HepG2 (cell line): ENCODE data around the gene CACNA1D. TPM values are rescaled to one million over a fixed set of nuclear protein-coding genes. Genes with fewer than 3 reads are reported as not detected.

Experiments
- ELF1 ChIP-seq: sonication (generic); formaldehyde crosslinking; IDR thresholded peaks from 2 replicates; pipeline ENCODE4 v1.4.0; 2020; ENCODE audit warnings: missing genetic modification reagents
- MTF1 ChIP-seq: sonication (generic); formaldehyde crosslinking; IDR thresholded peaks from 2 replicates; pipeline ENCODE4 v1.5.0; 2020; ENCODE audit warnings: missing genetic modification reagents
- MZF1 ChIP-seq: sonication (generic); formaldehyde crosslinking; IDR thresholded peaks from 2 replicates; pipeline ENCODE4 v1.8.1; 2023; ENCODE audit warnings: mild to moderate bottlenecking, missing genetic modification reagents, borderline replicate concordance
- NFE2L2 ChIP-seq: fragments of 150-350 bp; IDR thresholded peaks from 2 replicates; pipeline ENCODE4 v1.6.1; 2014; ENCODE audit warnings: low read length
- SMAD1 ChIP-seq: sonication (generic); formaldehyde crosslinking; IDR thresholded peaks from 2 replicates; pipeline ENCODE4 v1.4.0; 2020; ENCODE audit warnings: missing genetic modification reagents, low read depth, mild to moderate bottlenecking, borderline replicate concordance
- ZKSCAN8 ChIP-seq: IDR thresholded peaks from 2 replicates; pipeline ENCODE4 v1.6.1; 2016; ENCODE audit warnings: borderline replicate concordance, missing genetic modification reagents, missing compliant biosample characterization
- ZNF205 ChIP-seq: IDR thresholded peaks from 2 replicates; pipeline ENCODE4 v1.6.1; 2018; ENCODE audit warnings: missing biosample characterization, missing genetic modification reagents
- ZNF256 ChIP-seq: sonication (generic); formaldehyde crosslinking; conservative IDR thresholded peaks from 2 replicates; pipeline ENCODE4 v1.4.0; 2020; ENCODE audit warnings: missing genetic modification reagents
- ZNF75D ChIP-seq: sonication (generic); formaldehyde crosslinking; IDR thresholded peaks from 2 replicates; pipeline ENCODE4 v1.8.1; 2023; ENCODE audit warnings: missing genetic modification reagents, mild to moderate bottlenecking, borderline replicate concordance
- polyA plus RNA-seq, 8 experiments: library from polyadenylated mRNA; depleted of rRNA in 3 of 8; stranded (reverse) in 7 of 8; unstranded in 1 of 8; fragments of >200 nt; fragmentation: Illumina TruSeq in 4 of 8; extraction: Trizol in 4 of 8; gene quantifications; 2 replicates each; pipeline versions ENCODE4 v1.2.1 to v1.2.3, GENCODE V29; 2011 to 2016; ENCODE audit warnings: low read depth in 4 of 8, missing spikeins in 1 of 8, mixed read lengths in 1 of 8; ENCODE audit not compliant: insufficient read depth in 1 of 8
- total RNA-seq, 5 experiments: library from RNA; depleted of rRNA; stranded (reverse); fragments of >200 nt; fragmentation: Illumina TruSeq; extraction: Trizol; gene quantifications; 2 replicates each; pipeline ENCODE4 v1.2.3, GENCODE V29; 2016; ENCODE audit warnings: low read depth in 1 of 5
- TF ChIP-seq, protein P1 (sequence below): sonication (generic); formaldehyde crosslinking; IDR thresholded peaks from 2 replicates; pipeline ENCODE4 v1.4.0; 2020; ENCODE audit warnings: mild to moderate bottlenecking, missing genetic modification reagents
- TF ChIP-seq, protein P2 (sequence below): sonication (generic); formaldehyde crosslinking; IDR thresholded peaks from 2 replicates; pipeline ENCODE4 v1.9.0; 2021; ENCODE audit warnings: missing genetic modification reagents, borderline replicate concordance

Gene CACNA1D
- total and polyA plus RNA-seq, 2 of the 13 experiments (the other 11 are each of a cell fraction or from before 2014, with no cell fraction given), result 0.26 to 0.38 TPM

DNA sequence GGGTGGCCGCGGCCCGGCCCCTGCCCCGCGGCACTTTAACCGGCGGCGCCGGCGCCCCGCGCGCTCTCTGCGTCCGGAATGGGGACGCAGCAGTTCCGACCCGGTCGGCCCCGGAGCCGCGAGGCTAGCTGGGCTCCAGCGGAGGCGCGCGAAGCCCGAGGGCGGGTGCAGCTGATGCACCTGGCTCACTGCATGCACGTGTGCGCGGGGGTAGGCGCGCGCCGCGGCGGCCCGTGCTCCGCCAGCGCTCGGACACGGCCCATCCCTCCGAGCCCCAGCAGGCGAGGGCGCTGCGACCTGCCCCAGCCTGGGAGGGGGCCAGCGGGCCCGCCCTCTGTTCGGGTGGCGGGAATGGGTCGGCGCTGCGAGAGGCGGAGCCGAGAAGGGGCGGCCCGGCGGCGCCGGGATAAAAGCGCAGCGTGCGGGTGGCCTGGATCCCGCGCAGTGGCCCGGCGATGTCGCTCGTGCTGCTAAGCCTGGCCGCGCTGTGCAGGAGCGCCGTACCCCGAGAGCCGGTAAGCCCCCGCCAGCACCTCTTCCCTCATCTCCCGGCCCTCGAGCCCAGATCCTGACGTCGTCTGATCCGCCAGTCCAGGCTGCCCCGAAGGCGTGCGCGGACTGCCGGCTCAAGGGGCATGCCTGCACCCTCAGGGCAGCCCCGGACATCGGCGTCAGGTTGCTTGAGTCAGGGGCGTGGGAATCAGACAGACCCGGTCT is 351.9 kb downstream of the CACNA1D start, which contains the start of the genes CHDH and IL17RB (continued):
- TF ChIP-seq, protein P1, sequence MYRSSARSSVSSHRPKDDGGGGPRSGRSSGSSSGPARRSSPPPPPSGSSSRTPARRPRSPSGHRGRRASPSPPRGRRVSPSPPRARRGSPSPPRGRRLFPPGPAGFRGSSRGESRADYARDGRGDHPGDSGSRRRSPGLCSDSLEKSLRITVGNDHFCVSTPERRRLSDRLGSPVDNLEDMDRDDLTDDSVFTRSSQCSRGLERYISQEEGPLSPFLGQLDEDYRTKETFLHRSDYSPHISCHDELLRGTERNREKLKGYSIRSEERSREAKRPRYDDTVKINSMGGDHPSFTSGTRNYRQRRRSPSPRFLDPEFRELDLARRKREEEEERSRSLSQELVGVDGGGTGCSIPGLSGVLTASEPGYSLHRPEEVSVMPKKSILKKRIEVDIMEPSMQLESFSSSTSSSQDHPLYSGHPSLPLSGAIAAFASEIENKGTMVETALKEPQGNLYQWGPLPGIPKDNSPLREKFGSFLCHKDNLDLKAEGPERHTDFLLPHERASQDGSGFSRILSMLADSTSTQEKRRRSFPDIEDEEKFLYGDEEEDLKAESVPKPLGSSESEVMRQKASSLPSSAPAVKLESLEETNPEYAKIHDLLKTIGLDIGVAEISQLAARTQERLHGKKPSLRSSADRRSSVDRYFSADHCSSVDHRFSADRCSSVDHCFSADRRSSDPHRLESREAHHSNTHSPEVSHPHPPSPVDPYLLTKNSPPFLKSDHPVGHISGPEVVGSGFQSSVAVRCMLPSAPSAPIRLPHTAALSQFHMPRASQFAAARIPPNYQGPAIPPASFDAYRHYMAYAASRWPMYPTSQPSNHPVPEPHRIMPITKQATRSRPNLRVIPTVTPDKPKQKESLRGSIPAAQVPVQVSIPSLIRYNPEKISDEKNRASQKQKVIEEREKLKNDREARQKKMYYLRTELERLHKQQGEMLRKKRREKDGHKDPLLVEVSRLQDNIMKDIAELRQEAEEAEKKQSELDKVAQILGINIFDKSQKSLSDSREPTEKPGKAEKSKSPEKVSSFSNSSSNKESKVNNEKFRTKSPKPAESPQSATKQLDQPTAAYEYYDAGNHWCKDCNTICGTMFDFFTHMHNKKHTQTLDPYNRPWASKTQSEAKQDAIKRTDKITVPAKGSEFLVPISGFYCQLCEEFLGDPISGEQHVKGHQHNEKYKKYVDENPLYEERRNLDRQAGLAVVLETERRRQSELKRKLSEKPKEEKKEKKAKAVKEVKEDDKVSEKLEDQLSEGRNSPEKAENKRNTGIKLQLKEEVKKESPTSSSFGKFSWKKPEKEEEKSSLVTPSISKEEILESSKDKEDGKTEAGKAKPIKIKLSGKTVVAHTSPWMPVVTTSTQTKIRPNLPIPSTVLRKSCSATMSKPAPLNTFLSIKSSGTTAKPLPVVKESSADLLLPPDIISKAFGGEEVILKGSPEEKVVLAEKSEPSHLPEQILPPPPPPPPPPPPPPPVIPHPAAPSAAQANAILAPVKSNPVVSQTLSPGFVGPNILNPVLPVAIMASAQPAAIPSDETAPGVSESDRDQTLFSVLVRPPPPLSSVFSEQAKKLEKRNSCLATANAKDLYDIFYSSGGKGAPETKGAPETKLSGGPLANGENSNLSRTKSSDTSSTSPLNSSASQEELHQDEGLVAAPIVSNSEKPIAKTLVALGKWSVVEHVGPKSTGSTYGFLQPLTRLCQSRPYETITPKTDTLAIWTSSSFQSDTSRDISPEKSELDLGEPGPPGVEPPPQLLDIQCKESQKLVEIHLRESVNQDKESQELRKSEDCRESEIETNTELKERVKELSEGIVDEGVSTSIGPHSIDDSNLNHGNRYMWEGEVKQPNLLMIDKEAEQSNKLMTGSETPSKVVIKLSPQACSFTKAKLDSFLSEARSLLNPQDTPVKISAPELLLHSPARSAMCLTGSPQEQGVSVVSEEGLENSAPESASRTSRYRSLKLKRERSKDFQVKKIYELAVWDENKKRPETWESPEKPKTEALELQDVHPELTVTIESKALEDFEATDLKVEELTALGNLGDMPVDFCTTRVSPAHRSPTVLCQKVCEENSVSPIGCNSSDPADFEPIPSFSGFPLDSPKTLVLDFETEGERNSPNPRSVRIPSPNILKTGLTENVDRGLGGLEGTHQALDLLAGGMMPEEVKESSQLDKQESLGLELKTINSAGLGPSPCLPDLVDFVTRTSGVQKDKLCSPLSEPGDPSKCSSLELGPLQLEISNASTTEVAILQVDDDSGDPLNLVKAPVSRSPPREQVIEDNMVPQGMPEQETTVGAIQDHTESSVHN (CRISPR knock-in tag), result peak; percentile 64; the same call in 1 of the 2 replicates
- no peak for TF ChIP-seq NFE2L2
- peak; percentile 60; the same call in 1 of the 2 replicates for TF ChIP-seq ZNF205 (CRISPR knock-in tag)
- no peak for TF ChIP-seq MZF1 (CRISPR knock-in tag)
- TF ChIP-seq ZNF256 (CRISPR knock-in tag), result no peak; the same call in 1 of the 2 replicates
- TF ChIP-seq MTF1 (CRISPR knock-in tag), result no peak
- 0 out of 2 replicates have a peak, but pooled peaks have one; percentile 33 for TF ChIP-seq ZNF75D
- TF ChIP-seq SMAD1 (CRISPR knock-in tag), result no peak
- peak; percentile 18; the same call in 1 of the 2 replicates for TF ChIP-seq ZKSCAN8 (CRISPR knock-in tag)
- TF ChIP-seq ELF1, result no peak
- TF ChIP-seq, protein P2, sequence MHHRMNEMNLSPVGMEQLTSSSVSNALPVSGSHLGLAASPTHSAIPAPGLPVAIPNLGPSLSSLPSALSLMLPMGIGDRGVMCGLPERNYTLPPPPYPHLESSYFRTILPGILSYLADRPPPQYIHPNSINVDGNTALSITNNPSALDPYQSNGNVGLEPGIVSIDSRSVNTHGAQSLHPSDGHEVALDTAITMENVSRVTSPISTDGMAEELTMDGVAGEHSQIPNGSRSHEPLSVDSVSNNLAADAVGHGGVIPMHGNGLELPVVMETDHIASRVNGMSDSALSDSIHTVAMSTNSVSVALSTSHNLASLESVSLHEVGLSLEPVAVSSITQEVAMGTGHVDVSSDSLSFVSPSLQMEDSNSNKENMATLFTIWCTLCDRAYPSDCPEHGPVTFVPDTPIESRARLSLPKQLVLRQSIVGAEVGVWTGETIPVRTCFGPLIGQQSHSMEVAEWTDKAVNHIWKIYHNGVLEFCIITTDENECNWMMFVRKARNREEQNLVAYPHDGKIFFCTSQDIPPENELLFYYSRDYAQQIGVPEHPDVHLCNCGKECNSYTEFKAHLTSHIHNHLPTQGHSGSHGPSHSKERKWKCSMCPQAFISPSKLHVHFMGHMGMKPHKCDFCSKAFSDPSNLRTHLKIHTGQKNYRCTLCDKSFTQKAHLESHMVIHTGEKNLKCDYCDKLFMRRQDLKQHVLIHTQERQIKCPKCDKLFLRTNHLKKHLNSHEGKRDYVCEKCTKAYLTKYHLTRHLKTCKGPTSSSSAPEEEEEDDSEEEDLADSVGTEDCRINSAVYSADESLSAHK (CRISPR knock-in tag), result 0 out of 2 replicates have a peak, but pooled peaks have one; percentile 35
